CD4-positive, alpha-beta T cell treated with Interleukin-2 at 100 ng/mL for 4 hours (primary cell): ENCODE measurements around the gene EEF2K.
"Not testable (repeated sequence)": the region's sequence is repeated elsewhere in the genome, so short reads cannot be mapped to it uniquely, and the experiment has no call there.

Experiments used
- DNase-seq: peaks from one replicate; pipeline ENCODE4 v3.0.0-alpha.2; 2020; ENCODE audit warnings: low spot score

EEF2K gene

GRCh38 chr16:22213236-22213635, 7.2 kb downstream of the EEF2K start:
- no peak for DNase-seq

GRCh38 chr16:22213801-22214200, 7.7 kb downstream of the EEF2K start:
- DNase-seq = no peak

GRCh38 chr16:22214402-22214801, 8.3 kb downstream of the EEF2K start:
- no peak for DNase-seq

- no peak for DNase-seq
Observed at GRCh38 chr16:22214889-22215288, 8.8 kb downstream of the EEF2K start.

GRCh38 chr16:22216191-22216831, 10.2 kb downstream of the EEF2K start:
- peak; percentile 13 for DNase-seq

GRCh38 chr16:22216832-22217225, 10.8 kb downstream of the EEF2K start:
- DNase-seq = not testable (repeated sequence)

GRCh38 chr16:22217890-22218730, 12.0 kb downstream of the EEF2K start:
- no peak for DNase-seq

GRCh38 chr16:22219389-22220068, 13.5 kb downstream of the EEF2K start:
- no peak for DNase-seq

GRCh38 chr16:22220069-22220440, 14.0 kb downstream of the EEF2K start:
- no peak for DNase-seq

- no peak for DNase-seq
Observed at GRCh38 chr16:22220714-22221113, 14.6 kb downstream of the EEF2K start.

GRCh38 chr16:22222006-22222405, 15.9 kb downstream of the EEF2K start:
- no peak for DNase-seq

GRCh38 chr16:22222998-22223397, 16.9 kb downstream of the EEF2K start:
- DNase-seq = no peak

- DNase-seq = no peak
Observed at GRCh38 chr16:22225060-22225459, 19.0 kb downstream of the EEF2K start.

GRCh38 chr16:22229889-22230288, 23.8 kb downstream of the EEF2K start:
- DNase-seq = no peak

- no peak for DNase-seq
Observed at GRCh38 chr16:22232277-22233036, 26.4 kb downstream of the EEF2K start.

GRCh38 chr16:22233037-22233372, 26.9 kb downstream of the EEF2K start:
- no peak for DNase-seq

- no peak for DNase-seq
Observed at GRCh38 chr16:22235839-22236745, 30.0 kb downstream of the EEF2K start.

- no peak for DNase-seq
Observed at GRCh38 chr16:22239131-22239805, 33.2 kb downstream of the EEF2K start.

- no peak for DNase-seq
Observed at GRCh38 chr16:22240023-22240710, 34.1 kb downstream of the EEF2K start.

GRCh38 chr16:22250522-22250921, 44.4 kb downstream of the EEF2K start:
- DNase-seq = no peak
